GM21447 (cell line): ENCODE data around the gene YDJC.
A peak's percentile ranks its signal among the peaks of the same experiment; 100 is the strongest.
"Not testable (repeated sequence)": the region's sequence is repeated elsewhere in the genome, so short reads cannot be mapped to it uniquely, and the experiment has no call there.

Experiments
- ATAC-seq: cut with Tn5 transposase; IDR thresholded peaks from one replicate; pipeline ENCODE4 v1.9.1; 2021; ENCODE audit not compliant: unreplicated experiment

The YDJC gene, protein sequence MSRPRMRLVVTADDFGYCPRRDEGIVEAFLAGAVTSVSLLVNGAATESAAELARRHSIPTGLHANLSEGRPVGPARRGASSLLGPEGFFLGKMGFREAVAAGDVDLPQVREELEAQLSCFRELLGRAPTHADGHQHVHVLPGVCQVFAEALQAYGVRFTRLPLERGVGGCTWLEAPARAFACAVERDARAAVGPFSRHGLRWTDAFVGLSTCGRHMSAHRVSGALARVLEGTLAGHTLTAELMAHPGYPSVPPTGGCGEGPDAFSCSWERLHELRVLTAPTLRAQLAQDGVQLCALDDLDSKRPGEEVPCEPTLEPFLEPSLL

GRCh38 chr22:21629255-21630149, at the start of gene YDJC:
TSS of gene YDJC (minus strand) at chr22:21630022. CDS start at chr22:21630014, 8 bp downstream.
- ATAC-seq, result peak; percentile 79

- ATAC-seq, result no peak
Measured at GRCh38 chr22:21679383-21679782, 49.6 kb upstream of the YDJC start.

GRCh38 chr22:21678842-21679241, 49.0 kb upstream of the YDJC start:
- ATAC-seq, result not testable (repeated sequence)

DNA sequence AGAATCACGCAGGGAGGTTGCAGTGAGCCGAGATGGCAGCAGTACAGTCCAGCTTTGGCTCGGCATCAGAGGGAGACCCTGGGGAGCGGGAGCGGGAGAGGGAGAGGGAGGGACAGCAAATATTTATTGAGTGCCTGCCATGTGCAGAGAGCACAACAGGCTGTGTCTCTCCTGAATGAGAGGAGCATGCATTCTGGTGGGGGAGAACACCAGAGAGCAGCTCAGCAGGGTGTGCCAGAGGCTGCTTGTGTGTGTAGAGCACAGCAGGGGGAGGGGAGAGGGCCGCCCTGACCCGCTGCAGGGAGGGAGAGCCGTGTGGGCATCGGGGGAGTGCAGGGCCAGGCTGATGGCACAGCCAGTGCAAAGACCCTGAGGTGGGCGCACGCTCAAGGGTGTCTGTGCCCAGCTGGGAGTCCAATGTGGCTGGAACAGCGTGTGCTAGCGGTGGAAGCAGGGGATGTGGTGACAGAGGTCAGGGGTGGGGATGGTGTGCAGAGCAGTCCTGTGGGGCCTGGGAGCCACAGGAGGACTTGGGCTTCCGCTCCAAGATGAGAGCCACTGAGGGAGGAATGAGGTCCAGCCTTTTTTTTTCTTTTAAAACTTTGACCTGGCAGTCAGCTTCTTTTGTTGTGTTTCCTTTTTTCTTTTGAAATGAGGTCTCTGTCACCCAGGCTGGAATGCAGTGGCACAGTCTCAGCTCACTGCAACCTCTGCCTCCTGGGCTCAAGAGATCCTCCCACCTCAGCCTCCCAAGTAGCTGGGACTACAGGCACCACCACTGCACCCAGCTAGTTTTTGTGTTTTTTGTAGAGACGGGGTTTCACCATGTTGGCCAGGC, 48.0 kb upstream of the YDJC start:
- no peak for ATAC-seq

DNA sequence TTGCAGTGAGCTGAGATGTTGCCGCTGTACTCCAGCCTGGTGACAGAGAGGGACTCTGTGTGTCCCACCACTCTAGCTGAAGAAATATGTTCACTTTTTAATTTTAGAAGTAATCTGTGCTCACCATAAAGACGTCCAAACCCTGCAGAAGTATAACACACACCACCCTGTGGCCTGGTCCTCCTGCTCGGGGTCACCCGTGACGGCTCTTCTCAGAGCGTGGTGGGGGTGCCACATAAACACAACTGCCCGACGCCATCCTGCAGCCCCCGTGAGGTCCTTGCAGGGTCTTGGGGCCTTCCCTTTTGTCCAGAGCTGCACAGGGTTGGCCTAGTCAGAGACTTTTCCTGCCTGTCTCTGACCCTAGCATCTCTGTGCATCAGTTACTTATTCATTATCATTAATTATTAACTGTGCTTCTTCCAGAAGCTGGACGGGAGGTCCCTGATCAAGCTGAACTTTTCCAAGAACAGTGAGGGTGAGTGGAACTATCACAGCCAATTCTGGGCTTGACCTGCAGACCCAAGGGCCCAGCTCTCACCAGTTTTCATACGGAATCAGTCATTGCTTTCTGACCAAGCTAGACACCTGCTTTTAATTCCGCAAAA, 44.9 kb upstream of the YDJC start:
- no peak for ATAC-seq

DNA sequence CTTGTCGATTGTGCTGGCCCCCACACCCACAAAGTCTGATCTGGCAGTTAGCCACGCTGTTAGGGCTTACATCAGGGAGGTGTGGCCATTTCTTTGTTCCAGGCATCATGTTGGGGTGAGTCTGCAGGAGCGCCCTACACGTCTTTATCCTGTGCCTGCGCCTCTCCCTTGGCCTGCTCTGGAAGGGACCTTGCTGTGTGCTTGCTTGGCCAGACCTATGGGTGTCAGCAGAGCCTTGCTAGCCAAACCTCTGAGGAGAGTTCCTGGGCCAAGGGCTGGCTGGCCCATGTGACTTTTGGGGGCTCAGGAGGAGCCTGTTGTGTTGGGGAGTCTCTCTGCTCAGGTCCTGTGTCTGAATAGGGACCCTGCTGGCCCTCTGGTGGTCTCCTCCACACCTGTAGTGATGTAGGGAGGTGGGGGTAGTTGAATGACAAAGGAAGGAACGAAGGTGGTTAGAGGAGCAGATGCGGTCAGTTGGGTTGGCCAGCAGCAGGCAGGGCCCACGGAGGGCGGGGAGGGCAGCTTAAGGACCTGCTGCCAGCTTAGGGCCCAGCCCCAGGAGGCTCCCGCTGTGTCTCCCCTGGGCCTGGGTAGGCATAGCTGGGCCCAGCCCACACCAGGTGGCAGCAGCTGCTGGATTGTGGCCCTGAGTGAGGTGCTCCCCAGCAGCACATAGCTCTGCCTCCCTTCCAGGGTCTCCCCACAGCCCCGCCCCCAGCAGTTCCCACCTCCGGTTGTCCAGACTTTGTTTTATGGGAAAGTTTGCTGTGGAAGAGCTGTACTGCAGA, 43.9 kb upstream of the YDJC start:
- no peak for ATAC-seq

DNA sequence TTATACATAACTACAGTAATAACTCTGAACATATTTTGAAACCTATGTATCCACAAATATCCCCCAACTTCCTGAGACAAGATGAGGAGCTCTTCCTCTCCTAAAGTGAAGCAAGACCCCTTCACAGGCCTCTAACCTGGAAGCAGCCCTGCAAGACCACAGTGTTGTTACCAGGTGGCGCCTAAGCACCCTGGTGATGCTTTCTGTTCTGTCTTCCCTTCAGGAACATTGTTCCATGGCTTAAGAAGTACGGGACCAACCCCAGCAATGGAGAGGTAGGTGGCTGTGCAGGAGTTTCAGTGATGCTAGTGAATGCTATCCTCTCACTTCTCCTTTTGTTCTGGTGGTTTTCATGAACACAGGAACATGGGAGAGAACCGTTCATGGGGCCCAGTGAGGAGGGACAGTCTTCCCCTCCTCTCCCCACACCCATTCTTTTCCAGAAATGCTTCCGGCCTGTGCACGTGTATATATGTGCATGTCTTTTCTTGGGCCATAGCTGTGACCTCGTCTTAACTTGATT, 42.3 kb upstream of the YDJC start:
- ATAC-seq, result no peak

DNA sequence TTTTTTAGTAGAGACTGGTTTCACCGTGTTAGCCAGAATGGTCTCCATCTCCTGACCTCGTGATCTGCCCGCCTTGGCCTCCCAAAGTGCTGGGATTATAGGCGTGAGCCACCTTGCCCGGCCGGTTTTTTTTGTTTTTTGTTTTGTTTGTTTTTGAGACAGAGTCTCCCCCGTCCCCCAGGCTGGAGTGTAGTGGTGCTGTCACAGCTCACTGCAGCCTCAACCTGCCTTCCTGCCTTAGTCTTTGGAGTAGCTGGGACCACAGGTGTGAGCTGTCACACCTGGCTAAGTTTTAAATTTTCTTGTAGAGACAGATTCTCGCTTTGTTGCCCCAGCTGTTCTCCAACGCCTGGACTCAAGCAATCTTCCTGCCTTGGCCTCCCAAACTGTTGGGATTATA, 39.2 kb upstream of the YDJC start:
- ATAC-seq, result no peak

DNA sequence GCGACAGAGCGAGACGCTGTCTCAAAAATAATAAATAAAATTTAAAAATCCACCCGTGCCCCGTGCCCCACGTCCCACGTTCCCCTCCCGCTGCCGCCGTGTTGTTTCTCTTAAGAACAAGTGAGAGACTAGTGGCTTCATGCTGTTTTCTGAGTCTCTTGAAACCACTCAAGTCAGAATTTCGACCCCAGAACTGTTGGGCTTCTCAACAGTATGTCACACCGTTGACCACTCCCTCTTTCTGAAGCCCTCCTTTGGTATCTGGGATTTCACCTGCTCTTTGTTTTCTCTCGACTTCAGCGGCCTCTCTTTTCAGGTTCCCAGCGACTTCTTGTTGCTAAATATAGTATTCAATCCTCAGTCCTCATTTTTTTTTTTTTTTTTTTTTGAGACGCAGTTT, 37.0 kb upstream of the YDJC start:
- ATAC-seq, result no peak

DNA sequence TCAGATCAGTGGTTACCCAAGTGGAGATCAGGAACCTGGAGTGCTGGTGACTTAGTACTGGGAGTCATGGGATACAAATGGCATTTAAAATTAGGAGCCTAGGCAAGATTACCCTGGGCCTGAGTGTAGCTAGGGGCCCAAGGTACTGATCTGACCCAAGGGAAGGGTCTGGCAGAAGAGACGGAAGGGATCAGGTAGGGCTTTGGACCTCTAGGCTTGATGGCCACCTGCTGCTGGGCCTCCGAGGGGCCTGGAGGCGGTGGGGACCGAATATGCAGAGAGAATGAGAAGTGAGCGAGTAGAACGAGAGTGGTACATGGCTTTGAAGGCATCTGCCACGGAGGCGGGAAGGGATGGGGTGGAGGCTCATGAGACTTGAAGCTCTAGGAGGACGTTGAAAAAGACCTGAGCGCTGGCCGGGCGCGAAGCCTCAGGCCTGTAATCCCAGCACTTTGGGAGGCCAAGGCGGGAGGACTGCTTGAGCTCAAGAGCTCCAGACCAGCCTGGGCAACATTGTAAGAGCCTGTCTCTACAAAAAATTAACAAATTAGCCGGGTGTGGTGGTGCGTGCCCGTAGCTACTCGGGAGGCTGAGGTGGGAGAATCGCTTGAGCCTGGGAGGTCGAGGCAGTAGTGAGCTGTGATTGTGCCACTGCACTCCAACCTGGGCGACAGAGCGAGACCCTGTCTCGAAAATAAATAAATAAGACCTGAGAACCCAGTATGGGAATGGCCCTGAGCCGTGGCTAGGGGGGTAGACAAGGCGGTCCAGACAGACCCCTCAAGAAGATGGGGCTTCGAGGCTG, 35.4 kb upstream of the YDJC start:
- no peak for ATAC-seq

DNA sequence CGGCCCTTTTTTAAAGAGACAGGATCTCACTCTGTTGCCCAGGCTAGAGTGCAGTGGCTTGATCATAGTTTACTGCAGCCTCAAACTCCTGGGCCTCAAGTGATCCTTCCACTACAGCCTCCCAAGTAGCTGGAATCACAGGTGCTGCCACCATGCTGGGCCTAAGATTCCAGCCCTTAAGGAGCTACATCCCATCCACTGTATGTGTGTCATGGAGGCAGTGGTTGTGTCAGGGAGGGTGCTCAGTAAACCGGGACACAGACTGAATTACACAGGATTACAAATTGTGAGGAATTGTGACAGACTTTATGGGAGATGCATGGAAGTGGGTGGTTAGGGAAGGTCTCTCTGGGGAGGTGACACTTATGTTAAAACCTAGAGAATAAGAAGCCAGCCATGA, 33.9 kb upstream of the YDJC start:
- no peak for ATAC-seq

DNA sequence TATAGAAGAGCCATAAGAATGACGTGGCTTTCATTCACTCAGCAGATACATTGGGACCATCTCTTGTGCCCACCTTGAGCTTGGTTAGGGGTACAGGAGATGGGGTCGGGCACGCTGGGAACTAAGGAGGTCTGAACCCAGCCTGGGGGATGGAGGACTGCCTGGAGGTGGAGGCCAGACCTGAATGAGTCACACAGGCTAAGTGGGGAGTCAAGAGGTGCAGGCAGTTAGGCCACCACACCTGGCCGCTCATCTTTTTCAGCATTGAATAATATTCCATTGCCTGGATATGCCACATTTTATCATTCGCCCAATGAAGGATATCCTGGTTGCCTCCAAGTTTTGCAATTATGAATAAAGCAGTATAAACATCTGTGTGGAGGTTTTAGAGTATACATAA, 32.2 kb upstream of the YDJC start:
- ATAC-seq, result no peak

- ATAC-seq, result no peak
Measured at GRCh38 chr22:21660904-21661303, 31.1 kb upstream of the YDJC start.

DNA sequence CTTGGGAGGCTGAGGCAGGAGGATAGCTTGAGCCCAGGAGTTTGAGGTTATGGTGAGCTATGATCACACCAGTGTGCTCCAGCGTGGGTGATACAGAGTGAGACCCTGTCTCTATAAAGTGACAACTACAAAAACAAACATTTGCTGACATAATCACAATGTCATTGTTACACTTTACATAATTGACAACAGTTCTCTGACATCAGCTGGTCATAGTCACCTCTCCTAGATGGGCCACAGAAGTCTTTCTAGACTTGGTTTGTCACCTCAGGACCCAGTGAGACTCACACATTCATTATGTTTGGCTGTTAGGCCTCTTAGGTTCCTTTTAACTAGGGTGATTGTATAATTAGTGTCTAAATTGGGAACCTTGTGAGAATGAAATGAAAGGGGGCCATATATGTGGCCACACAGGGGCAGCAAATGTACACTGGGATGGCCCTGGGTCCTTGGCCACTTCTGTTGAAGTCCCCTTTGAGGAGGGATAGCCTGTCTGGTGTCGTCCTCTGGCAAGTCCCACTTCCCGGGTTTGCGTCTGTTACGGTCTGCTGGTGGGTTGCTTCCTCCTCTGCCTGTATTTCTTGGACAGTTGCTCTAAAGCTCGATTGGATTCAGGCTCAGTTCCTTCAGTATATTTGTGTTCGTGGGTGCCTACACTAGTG, 30.2 kb upstream of the YDJC start:
- ATAC-seq, result no peak

DNA sequence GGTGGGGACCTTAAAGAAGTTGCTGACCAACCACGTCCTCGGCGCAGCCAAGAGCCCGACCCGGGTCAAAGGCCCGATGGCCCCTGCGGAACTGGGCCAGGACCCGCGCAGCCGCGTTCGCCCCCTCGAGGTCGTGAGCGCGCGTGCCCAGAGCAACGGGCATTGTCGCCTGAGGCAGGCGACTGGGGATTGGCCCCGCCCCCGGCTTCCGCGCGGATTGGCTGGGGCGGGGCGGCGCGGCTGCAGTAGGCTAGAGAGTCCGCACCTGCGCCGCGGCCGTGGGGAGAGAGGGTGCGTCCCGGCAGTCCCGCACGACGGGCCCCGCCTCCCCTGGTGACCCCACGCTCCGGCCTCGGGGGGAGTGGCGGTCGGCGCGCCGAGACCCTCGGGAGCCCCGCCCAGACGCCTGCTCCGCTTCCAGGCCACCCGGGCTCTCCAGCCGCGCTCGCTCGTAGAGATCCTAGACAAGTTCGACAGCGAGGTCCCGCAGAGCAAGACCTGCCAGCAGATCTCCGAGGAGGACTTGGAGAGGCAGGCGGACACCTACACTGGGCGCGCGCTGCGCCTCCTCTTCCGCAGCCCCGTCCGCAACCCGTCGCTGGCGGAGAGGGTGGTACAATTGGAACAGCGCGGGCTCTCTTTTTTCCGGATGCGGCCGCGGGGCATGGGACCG, 27.7 kb upstream of the YDJC start:
- ATAC-seq, result peak; percentile 61

DNA sequence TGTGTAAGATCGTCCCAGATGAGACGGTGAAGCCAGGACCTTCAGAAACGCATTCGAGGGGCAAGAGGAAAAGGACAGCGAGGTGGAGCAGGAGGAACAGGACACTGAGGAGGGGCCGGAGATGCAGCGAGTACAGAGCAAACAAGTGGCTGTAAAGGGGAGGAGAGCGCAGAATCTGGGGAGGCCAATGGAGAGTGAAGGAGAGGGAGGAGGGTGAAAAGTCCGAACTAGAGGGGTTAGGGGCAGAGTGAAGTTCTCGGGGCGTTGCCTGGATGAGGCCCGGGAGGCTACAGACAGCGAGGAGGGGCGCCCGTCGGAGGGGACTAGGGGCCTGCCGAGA, 27.2 kb upstream of the YDJC start:
- ATAC-seq, result no peak

DNA sequence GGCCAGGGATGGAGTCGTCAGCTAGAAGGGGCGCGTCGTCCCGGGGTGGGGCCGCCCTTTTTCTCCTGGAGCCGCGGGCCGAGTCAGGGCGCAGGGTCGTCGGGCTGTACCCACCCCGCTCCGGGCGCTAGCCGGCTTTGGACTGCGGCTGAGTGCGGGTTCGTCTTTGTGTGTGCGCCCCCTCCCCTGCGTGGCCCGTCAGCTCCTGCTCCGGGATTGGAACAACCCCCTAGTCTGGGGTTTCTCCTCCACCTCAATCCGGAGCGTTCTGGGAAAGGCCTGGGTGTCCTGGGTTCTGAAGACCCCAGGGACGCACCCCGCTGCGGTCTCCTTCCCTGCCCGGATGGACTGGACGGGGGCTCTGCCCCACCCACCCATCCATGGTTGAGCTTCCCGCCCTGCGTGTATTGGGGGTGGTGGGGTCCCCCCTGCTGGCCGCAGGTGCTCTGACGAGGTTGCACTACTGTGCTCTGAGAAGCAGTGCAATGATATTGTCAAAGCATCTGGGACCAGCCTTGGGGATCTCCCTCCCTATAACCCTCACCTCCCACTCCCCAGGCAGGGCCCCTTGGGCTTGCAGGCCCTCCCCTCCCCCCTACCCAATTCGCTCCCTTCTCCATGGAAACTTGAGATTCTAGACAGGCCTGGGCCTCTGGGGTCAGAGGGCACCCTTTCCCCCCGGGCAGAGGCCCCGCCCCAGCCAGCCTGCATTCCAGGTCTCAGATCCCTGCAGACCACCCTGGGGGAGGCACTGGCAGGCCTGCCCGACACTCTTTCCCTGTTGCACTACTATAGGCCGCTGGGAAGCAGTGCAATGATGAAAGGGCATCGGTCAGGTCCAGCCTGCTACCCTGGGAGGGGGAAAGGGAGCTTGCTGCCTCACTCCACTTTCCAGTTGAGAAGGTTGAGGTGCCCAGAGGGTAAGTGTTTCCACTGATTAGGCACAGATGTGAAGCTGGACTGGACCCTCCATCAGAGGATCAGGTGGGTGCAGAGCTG, 23.0 kb upstream of the YDJC start:
- ATAC-seq, result peak; percentile 7
